ENCODE data around the gene COL8A1.

COL8A1 gene

DNA sequence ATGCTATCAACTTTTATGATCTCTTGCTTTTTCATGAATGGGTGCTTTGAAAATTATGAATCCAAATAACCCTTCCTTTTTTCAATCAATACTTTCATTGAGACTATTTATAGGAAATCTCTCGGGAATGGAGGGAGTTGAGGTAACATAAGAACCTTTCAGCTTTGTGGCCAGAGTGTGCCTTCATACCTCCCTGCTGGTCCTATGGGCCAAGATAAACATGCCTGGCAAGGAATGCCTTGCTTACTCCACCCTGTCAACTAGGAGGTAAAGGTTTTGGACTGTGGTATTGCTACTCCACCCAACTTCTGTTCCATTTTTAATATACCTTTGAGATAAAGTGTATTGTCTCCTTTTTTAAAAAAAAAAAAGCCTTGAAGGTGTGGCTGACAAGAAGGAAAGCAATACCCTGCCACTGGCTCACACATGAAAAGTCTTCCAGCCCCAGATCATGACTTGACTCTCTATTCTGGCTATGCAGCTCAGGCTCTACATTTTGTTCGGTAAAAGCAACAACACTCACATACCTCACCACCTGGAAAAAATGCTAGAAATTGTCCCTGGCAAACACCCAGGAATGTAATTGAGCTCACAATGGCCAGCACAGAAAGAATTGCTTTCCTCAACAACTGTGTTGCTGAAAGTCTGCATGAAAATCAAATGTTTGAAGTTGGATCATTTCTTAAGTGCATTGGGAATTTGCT is 35.8 kb downstream of the COL8A1 start:
- DNase-seq (ENCODE audit: low spot score): no peak

- no peak for DNase-seq (ENCODE audit: low spot score)
These were observed 39.6 kb downstream of the COL8A1 start for GRCh38 chr3:99678023-99678422.

GRCh38 chr3:99678896-99679295 is 40.5 kb downstream of the COL8A1 start:
- DNase-seq (ENCODE audit: low spot score): no peak

DNA sequence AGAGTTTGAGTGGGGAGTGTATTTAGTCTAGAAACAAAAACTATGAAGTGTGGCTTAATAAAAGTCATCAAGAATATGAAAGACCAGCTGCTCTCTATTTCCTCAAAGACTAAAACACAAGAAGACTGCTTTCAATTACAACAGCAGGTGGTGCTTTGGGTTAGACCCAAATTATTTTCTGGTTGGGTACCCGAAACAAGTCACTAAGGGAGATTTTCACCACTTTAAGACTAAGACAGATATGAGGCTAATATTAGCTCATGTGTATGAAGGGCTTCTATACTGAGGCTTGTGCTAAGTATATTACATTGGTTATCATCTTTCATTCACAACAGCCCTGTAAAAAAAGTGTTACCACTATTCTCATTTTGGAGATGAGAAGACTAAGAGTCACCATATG is 43.1 kb downstream of the COL8A1 start:
- DNase-seq (ENCODE audit: low spot score): no peak

GRCh38 chr3:99681976-99682375 is 43.6 kb downstream of the COL8A1 start:
- DNase-seq (ENCODE audit: low spot score): no peak

DNA sequence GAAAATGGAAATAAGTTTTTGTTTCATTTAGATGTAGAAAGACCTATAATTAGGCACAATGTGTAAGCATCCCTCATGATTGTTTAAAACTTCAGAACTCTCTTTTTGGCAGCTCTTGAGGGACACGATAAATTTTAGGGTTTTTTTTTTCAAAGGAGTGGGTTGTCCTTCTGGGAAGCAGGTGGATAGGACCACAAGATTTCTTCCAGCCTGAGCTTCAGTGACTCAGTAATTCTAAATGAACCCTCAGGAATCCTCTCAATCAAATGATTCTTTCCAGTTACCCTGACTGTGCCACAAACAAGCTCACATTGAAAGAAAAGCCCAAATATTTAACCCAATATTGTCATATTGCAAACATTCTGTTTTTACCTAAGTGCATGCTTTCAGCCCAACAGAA is 45.1 kb downstream of the COL8A1 start:
- DNase-seq (ENCODE audit: low spot score): no peak

GRCh38 chr3:99683876-99684275 is 45.5 kb downstream of the COL8A1 start:
- DNase-seq (ENCODE audit: low spot score): no peak

DNA sequence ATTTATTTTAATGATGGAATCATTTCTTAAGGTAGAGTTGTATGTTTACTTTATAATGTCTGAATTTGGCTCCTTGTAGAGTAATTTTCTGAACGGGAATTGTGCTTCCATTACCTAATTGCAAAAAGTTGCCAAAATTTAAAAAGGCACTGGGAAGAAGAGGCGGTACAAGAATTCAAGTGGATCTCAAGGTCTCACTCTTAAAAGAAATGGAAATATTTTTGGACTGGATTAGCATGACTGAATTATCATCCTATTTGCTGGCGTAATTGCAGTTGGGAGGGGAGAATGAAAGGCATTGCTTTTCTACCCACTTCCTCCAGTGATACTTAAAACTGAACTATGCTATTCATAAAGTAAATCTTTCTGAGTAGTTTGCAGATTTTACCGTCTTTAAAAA is 46.2 kb downstream of the COL8A1 start:
- no peak for DNase-seq (ENCODE audit: low spot score)

DNA sequence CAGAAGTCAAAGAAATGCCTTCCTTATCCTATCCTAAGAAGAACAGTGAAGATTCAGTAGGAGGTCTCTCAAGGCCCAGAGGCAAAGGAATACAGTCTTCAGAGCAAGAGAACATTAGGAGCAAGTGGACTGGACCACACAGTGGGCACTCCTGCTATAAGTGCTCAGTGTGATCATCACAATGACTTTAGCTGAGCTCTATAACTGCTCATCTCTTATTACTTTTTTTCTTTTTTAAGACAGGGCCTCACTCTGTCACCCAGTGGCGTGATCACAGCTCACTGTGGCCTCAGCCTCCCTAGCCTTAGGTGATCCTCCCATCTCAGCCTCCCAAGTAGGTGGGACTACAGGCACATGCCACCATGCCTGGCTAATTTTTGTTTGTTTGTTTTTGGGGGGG is 48.1 kb downstream of the COL8A1 start:
- DNase-seq (ENCODE audit: low spot score): no peak

- peak; percentile 49 for DNase-seq (ENCODE audit: low spot score)
These were observed 48.7 kb downstream of the COL8A1 start for GRCh38 chr3:99686955-99687612.

GRCh38 chr3:99690761-99691369 is 52.5 kb downstream of the COL8A1 start:
- DNase-seq (ENCODE audit: low spot score): no peak

- DNase-seq (ENCODE audit: low spot score): no peak
These were observed 55.2 kb downstream of the COL8A1 start for GRCh38 chr3:99693636-99694035.

- no peak for DNase-seq (ENCODE audit: low spot score)
These were observed 58.1 kb downstream of the COL8A1 start for GRCh38 chr3:99696497-99696896.

DNA sequence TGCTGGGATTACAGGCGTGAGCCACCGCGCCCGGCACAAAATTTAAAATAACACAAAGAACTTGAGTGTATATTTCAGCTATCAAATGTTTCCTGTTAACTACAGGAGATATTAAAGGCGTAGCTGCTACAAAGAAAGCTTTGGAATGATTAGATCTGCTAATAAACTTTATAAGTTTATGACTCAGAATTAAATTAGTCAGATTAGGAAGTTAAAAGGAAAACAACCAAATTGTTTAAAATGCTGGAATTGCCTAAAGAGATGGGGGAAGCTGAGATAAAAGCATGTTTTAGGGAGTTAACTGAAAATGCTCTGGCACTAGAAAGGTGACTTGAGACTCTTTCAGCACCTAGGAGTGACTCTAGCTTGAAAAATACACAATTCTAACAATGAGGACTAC is 58.9 kb downstream of the COL8A1 start:
- no peak for DNase-seq (ENCODE audit: low spot score)

DNA sequence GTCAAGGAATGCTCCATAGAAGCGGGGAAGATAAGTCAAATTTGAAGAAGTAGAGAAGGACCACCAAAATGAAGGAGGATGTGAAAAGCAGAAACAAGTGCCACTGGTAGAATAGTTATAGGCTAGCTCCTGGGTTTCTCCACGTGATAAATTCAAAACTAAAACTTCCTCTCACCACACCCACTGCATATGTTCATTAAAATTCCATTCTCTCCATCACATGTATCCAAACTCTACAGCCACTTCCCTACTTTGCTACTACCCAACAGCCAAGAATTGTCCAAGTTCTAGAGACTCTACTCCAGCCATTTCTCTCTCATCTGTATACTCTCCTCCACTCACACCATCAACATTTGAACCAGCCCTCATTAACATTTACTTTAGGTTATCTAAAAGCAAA is 60.5 kb downstream of the COL8A1 start:
- DNase-seq (ENCODE audit: low spot score): no peak

- no peak for DNase-seq (ENCODE audit: low spot score)
These were observed 61.4 kb downstream of the COL8A1 start for GRCh38 chr3:99699841-99700240.

- DNase-seq (ENCODE audit: low spot score): no peak
These were observed 62.4 kb downstream of the COL8A1 start for GRCh38 chr3:99700631-99701268.

DNA sequence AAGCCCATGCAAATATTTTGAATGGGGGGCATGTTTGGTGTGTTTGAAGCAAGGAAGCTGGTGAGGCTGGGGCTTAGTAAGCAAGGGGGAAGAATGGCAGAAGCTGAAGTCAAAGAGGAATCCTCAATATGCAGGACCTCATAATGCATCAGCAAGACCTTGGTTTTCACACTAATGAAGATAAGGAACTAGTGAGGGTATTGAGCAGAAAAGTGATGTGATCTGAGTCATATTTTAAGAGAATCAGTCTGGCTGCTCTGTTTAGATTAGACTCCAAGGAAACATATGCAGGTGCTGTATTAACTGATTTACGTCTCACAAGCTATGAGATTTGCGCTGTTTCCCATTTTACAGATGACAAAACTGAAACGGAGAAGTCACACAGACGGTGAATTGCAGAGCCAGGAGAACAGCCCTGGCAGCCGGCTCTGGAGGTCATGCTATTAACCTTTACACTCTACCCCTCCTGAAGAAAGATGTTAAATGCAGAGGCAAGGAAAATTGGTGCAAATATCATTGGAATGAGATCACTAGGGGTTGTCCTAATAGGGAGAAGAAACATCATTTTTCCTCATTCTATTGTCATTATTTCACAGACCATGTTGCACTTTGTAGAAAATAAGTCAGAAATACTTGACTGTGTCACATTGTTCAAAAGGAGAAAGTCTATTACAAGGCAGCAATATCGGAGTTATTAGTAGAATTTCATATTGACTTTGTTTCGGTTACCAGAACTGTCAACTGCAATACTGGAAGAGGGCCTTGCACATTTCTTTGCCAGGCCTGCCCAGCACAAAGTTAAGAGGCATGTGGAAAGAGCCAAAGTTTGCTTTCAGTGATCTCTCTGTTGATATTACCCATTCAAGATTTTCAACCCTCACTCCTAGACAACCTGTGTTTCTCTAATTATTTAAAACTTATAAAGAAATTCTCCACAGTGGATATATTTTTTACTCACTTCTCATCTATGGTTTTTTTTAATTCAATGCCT is 64.9 kb downstream of the COL8A1 start:
- DNase-seq (ENCODE audit: low spot score): no peak

DNA sequence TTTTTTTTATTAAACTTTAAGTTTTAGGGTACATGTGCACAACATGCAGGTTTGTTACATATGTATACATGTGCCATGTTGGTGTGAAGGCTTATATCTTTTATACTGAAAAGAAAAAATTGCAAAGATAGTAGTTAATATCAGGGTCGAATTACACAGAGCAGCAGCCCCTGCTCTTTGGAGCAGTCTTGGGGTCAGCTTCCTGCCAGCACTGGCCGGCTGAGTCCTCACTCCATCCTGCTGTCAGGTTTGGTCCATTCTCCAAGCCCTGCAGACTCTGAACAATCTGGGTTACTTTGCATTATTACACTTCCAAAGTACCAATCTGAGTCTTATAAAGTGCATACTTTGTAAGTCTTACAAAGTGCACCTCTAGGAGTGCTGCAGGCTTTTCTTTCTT is 66.0 kb downstream of the COL8A1 start:
- DNase-seq (ENCODE audit: low spot score): no peak

- no peak for DNase-seq (ENCODE audit: low spot score)
These were observed 68.0 kb downstream of the COL8A1 start for GRCh38 chr3:99706410-99706809.

DNA sequence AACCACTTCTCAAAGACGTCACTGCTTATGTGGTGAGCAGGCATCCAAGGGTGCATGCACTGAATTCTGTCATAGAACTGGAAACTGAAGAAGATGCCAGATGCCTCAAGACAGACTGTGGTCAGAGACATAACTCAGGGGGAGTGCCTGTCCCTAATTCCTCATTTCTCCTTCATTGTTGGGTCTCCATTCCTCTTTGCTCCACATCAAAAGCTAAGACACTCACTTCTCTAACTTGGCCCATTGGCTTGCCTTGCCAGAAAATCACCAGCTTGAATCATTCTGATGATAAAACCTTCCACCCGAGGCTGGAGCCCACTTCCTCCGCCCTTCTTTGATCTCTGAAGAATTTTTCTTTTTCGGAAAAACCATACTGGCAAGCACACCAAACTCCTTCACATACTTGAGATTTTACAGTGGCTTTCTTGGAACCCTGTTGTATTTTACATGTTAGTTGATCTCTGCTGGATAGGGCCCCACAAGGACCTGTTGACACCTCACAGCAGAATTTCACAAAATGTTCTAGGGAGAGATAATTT is 69.9 kb downstream of the COL8A1 start:
- DNase-seq (ENCODE audit: low spot score): no peak

DNA sequence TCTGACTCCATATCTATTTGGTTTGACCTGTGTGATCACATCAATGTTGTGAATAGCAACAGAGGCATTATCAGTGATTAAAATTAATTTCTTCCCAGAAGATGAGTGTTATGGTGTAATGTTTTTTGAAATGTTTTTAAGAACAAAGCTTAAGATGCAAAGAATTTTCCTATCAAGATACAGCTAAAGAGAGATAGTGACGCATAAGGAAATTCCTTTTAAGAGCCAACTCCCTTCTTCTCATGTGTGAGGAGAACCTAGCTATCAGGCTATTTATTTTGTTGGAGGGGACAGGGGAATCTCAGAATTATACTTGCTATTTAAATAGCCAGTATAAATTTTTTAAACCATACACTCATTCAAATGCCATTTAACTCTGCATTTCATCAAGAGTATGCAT is 71.3 kb downstream of the COL8A1 start:
- no peak for DNase-seq (ENCODE audit: low spot score)
